HepG2 (cell line): ENCODE data around the gene IFT22.

Experiments
- CHCHD3 ChIP-seq: sonication (generic); formaldehyde crosslinking; IDR thresholded peaks from 2 replicates; pipeline ENCODE4 v1.8.0; 2022; ENCODE audit warnings: mild to moderate bottlenecking, missing genetic modification reagents, moderate library complexity
- CTCF ChIP-seq: sonication (generic); formaldehyde crosslinking; IDR thresholded peaks from 2 replicates; pipeline ENCODE4 v1.5.0; 2020; ENCODE audit warnings: mild to moderate bottlenecking, missing genetic modification reagents, moderate library complexity
- GTF3A ChIP-seq: sonication (generic); formaldehyde crosslinking; conservative IDR thresholded peaks from 2 replicates; pipeline ENCODE4 v1.4.0; 2020; ENCODE audit warnings: mild to moderate bottlenecking, missing genetic modification reagents
- KLF16 ChIP-seq, 2 experiments: sonication (generic) in 1 of 2; formaldehyde crosslinking in 1 of 2; IDR thresholded peaks; 2 replicates each; pipeline versions ENCODE4 v1.6.1 to v1.8.0; 2016 to 2023; ENCODE audit warnings: missing genetic modification reagents in 2 of 2, missing compliant biosample characterization in 1 of 2
- MBNL3 ChIP-seq: fragments of 250-450 bp; sonication (Bioruptor Pico); conservative IDR thresholded peaks from 2 replicates; pipeline ENCODE4 v1.8.0; 2022; ENCODE audit warnings: mild to moderate bottlenecking, inconsistent platforms
- MXI1 ChIP-seq: IDR thresholded peaks from 3 replicates; pipeline ENCODE4 v1.6.1; 2012; ENCODE audit warnings: low read depth, low read length, inconsistent platforms, borderline replicate concordance
- PAWR ChIP-seq: sonication (generic); formaldehyde crosslinking; IDR thresholded peaks from 2 replicates; pipeline ENCODE4 v1.4.0; 2020; ENCODE audit warnings: missing genetic modification reagents, mild to moderate bottlenecking, borderline replicate concordance
- RFX5 ChIP-seq: IDR thresholded peaks from 2 replicates; pipeline ENCODE4 v1.6.1; 2011; ENCODE audit warnings: low read depth, low read length, improper control_type of control experiment
- SUZ12 ChIP-seq: fragments of 150-350 bp; IDR thresholded peaks from 2 replicates; pipeline ENCODE4 v1.6.1; 2014; ENCODE audit warnings: low read depth, low read length
- TOE1 ChIP-seq: sonication (generic); formaldehyde crosslinking; IDR thresholded peaks from 2 replicates; pipeline ENCODE4 v1.4.0; 2020; ENCODE audit warnings: mild to moderate bottlenecking, missing genetic modification reagents
- ZFP91 ChIP-seq: sonication (generic); formaldehyde crosslinking; IDR thresholded peaks from 2 replicates; pipeline ENCODE4 v1.9.0; 2022; ENCODE audit warnings: missing genetic modification reagents, mild to moderate bottlenecking, borderline replicate concordance
- ZFX ChIP-seq: sonication (generic); formaldehyde crosslinking; IDR thresholded peaks from 2 replicates; pipeline ENCODE4 v1.4.0; 2020; ENCODE audit warnings: mild to moderate bottlenecking, low read depth, missing genetic modification reagents, moderate library complexity

GRCh38 chr7:101265622-101266516, 55.7 kb downstream of the IFT22 start:
- TF ChIP-seq MXI1 (no peak), KLF16 (CRISPR knock-in tag; IDR thresholded peaks at IDR 0.05) (no peak), GTF3A (no peak), CHCHD3 (no peak), SUZ12 (no peak), ZFP91 (no peak), ZFX (no peak), CTCF (CRISPR knock-in tag) (no peak), TOE1 (CRISPR knock-in tag) (no peak), PAWR (CRISPR knock-in tag) (no peak), MBNL3 (CRISPR knock-in tag) (no peak), RFX5 (no peak)
